Activated CD4-positive, alpha-beta T cell treated with anti-CD3 and anti-CD28 coated beads for 1 hour (primary cell): ENCODE results near the gene KHSRP.
"Not testable (repeated sequence)": the region's sequence is repeated elsewhere in the genome, so short reads cannot be mapped to it uniquely, and the experiment has no call there.

ENCODE experiments used
- DNase-seq: peaks from one replicate; pipeline ENCODE4 v3.0.0-alpha.2; 2020

KHSRP gene

GRCh38 chr19:6417713-6418561 is 6.7 kb downstream of the KHSRP start:
- no peak for DNase-seq

GRCh38 chr19:6416658-6417405 is 7.8 kb downstream of the KHSRP start:
- no peak for DNase-seq

GRCh38 chr19:6415591-6416190 is 8.9 kb downstream of the KHSRP start:
- DNase-seq = no peak

- DNase-seq = no peak
These were observed 9.6 kb downstream of the KHSRP start for GRCh38 chr19:6414793-6415590.

- no peak for DNase-seq
These were observed 10.6 kb downstream of the KHSRP start for GRCh38 chr19:6413721-6414643.

- DNase-seq = no peak
These were observed 11.3 kb downstream of the KHSRP start for GRCh38 chr19:6413291-6413690.

- no peak for DNase-seq
These were observed 12.0 kb downstream of the KHSRP start for GRCh38 chr19:6412447-6413091.

- DNase-seq = no peak
These were observed 12.6 kb downstream of the KHSRP start for GRCh38 chr19:6412061-6412446.

- no peak for DNase-seq
These were observed 15.3 kb downstream of the KHSRP start for GRCh38 chr19:6409346-6409745.

- no peak for DNase-seq
These were observed 18.2 kb downstream of the KHSRP start for GRCh38 chr19:6406401-6406800.

GRCh38 chr19:6402837-6403608 is 21.6 kb downstream of the KHSRP start:
- DNase-seq = no peak

- DNase-seq = no peak
These were observed 22.6 kb downstream of the KHSRP start for GRCh38 chr19:6402058-6402457.

GRCh38 chr19:6400062-6400944 is 24.3 kb downstream of the KHSRP start:
- DNase-seq = not testable (repeated sequence)

GRCh38 chr19:6396305-6396704 is 28.3 kb downstream of the KHSRP start:
- no peak for DNase-seq

GRCh38 chr19:6394831-6395230 is 29.8 kb downstream of the KHSRP start:
- no peak for DNase-seq

GRCh38 chr19:6393983-6394412 is 30.6 kb downstream of the KHSRP start:
- DNase-seq = peak; percentile 60

- DNase-seq = peak; percentile 89
These were observed 31.3 kb downstream of the KHSRP start, which contains the start of gene GTF2F1 for GRCh38 chr19:6393074-6393982. TSS of gene GTF2F1 (minus strand) at chr19:6393164. CDS start at chr19:6392995, 169 bp downstream.
